KMS-11 (cell line): Measurements from ENCODE around the gene ROM1.

Experiments used
- H2AFZ ChIP-seq: fragments of 200-600 bp; sonication (generic); 2 replicates; pipeline ENCODE4 v1.6.1; 2016; ENCODE audit warnings: antibody characterized with exemption, mixed run types, low read depth
- H3K27ac ChIP-seq: fragments of 200-600 bp; sonication (generic); 2 replicates; pipeline ENCODE4 v1.6.1; 2016; ENCODE audit warnings: mild to moderate bottlenecking, mixed run types
- H3K27me3 ChIP-seq: fragments of 200-600 bp; sonication (generic); 2 replicates; pipeline ENCODE4 v1.6.1; 2017; ENCODE audit warnings: mild to moderate bottlenecking, low read depth, mixed run types, moderate library complexity; ENCODE audit not compliant: insufficient read depth
- H3K36me3 ChIP-seq: fragments of 200-600 bp; sonication (generic); 2 replicates; pipeline ENCODE4 v1.6.1; 2017; ENCODE audit warnings: mild to moderate bottlenecking, mixed run types; ENCODE audit not compliant: insufficient read depth
- H3K4me1 ChIP-seq: fragments of 200-600 bp; sonication (generic); 2 replicates; pipeline ENCODE4 v1.6.1; 2016; ENCODE audit warnings: mild to moderate bottlenecking, low read depth, mixed run types; ENCODE audit not compliant: poor library complexity, severe bottlenecking
- H3K4me2 ChIP-seq: fragments of 200-600 bp; sonication (generic); 2 replicates; pipeline ENCODE4 v1.7.0; 2016; ENCODE audit warnings: mild to moderate bottlenecking, mixed run types
- H3K4me3 ChIP-seq: fragments of 200-600 bp; sonication (generic); IDR thresholded peaks from 2 replicates; pipeline ENCODE4 v1.6.1; 2017; ENCODE audit warnings: low read depth, low read length, mixed read lengths; ENCODE audit not compliant: insufficient read depth
- H3K79me2 ChIP-seq: fragments of 200-600 bp; sonication (generic); 2 replicates; pipeline ENCODE4 v1.6.1; 2016; ENCODE audit warnings: low read depth, mixed run types; ENCODE audit not compliant: insufficient read depth
- H3K9ac ChIP-seq: fragments of 200-600 bp; sonication (generic); 2 replicates; pipeline ENCODE4 v1.6.1; 2016; ENCODE audit warnings: mild to moderate bottlenecking, mixed run types
- H4K20me1 ChIP-seq: fragments of 200-600 bp; sonication (generic); 2 replicates; pipeline ENCODE4 v1.6.1; 2016; ENCODE audit warnings: mild to moderate bottlenecking, mixed run types; ENCODE audit not compliant: insufficient read depth
- CTCF ChIP-seq: fragments of 200-600 bp; sonication (generic); conservative IDR thresholded peaks from 2 replicates; pipeline ENCODE4 v1.6.1; 2017; ENCODE audit warnings: low read depth, mild to moderate bottlenecking, antibody characterized with exemption, low read length, moderate library complexity, mixed read lengths

Gene ROM1

GRCh38 chr11:62573592-62574362, 39.3 kb upstream of the ROM1 start, which contains the start of gene EEF1G:
TSS of gene EEF1G (minus strand) at chr11:62573891. CDS start at chr11:62573842, 49 bp downstream.
- Histone ChIP-seq H3K27ac (peak within 1 kb of the TSS; percentile 50), H3K4me2 (peak within 1 kb of the TSS; percentile 66), H3K36me3 (peaks cover 32% of the 10 kb centered on the region; the same call in 1 of the 2 replicates), H3K9ac (peak within 1 kb of the TSS; percentile 69), H3K4me1 (peaks cover 37% of the 10 kb centered on the region), H3K4me3 (peak within 1 kb of the TSS; percentile 63), H3K27me3 (no peaks in the 10 kb centered on the region), H4K20me1 (no peaks in the 10 kb centered on the region), H3K79me2 (peaks cover 49% of the 10 kb centered on the region), H2AFZ (peak within 1 kb of the TSS; percentile 71)
- no peak for TF ChIP-seq CTCF

GRCh38 chr11:62574363-62575071, 38.5 kb upstream of the ROM1 start:
- peaks cover 41% of the 10 kb centered on the region for H3K79me2 ChIP-seq
- peak overlapping the region; percentile 22 for H3K4me3 ChIP-seq
- H3K27me3 ChIP-seq, result no peaks in the 10 kb centered on the region
- H4K20me1 ChIP-seq, result no peaks in the 10 kb centered on the region
- peak overlapping the region; percentile 52; the same call in 1 of the 2 replicates for H3K9ac ChIP-seq
- peak overlapping the region; percentile 71 for H2AFZ ChIP-seq
- H3K4me2 ChIP-seq, result peak overlapping the region; percentile 59
- H3K36me3 ChIP-seq, result peaks cover 24% of the 10 kb centered on the region; the same call in 1 of the 2 replicates
- peaks cover 31% of the 10 kb centered on the region for H3K4me1 ChIP-seq
- TF ChIP-seq CTCF, result no peak
- peak overlapping the region; percentile 37; the same call in 1 of the 2 replicates for H3K27ac ChIP-seq

DNA sequence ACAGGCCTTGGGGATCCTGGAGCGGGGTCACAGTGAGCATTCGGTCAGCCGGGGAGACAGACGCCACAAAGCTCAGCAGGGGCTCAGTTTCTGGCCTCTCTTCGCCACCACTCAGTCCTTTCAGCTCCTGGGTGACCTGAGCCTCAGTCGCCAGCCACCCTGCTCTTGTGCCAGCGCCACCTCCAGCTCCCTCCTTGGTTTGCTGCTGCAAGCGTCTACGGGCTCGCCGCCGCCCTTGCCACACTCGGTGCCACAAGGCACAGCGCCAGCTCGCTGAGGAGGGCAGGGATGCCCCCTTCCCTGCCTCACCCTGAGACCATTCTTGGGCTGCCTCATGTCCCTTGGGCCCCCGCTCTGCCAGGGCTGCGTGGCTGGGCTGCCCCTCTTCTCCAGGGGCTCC, 37.9 kb upstream of the ROM1 start:
- no peak overlapping the region for H2AFZ ChIP-seq
- TF ChIP-seq CTCF, result no peak
- no peak overlapping the region for H3K4me3 ChIP-seq
- peaks cover 26% of the 10 kb centered on the region for H3K4me1 ChIP-seq
- peaks cover 35% of the 10 kb centered on the region for H3K79me2 ChIP-seq
- H3K27ac ChIP-seq, result no peak overlapping the region
- H3K27me3 ChIP-seq, result no peaks in the 10 kb centered on the region
- H3K36me3 ChIP-seq, result peaks cover 20% of the 10 kb centered on the region; the same call in 1 of the 2 replicates
- H4K20me1 ChIP-seq, result no peaks in the 10 kb centered on the region
- no peak overlapping the region for H3K4me2 ChIP-seq
- H3K9ac ChIP-seq, result no peak overlapping the region

DNA sequence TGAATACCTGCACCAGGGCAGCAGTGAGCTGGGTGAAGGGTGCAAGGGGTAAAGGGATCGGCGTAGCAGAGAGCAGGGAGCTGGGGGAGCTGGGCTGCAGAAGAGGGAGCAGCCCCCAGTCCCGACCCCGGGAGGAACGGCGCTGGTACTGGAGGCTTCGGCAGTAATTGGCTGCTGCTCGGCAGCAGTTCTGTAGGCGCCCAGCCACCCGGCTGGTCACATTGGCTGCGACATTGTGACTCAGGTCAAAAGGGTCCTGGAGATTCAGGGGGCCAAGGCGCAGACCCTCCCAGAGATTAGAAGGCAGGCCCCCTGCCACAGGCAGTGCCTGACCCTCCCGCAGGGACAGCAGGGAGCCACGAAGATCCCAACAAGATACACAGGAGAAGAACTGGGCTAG, 37.2 kb upstream of the ROM1 start:
- H3K36me3 ChIP-seq, result peaks cover 15% of the 10 kb centered on the region; the same call in 1 of the 2 replicates
- no peaks in the 10 kb centered on the region for H3K27me3 ChIP-seq
- H3K27ac ChIP-seq, result no peak overlapping the region
- TF ChIP-seq CTCF, result no peak
- H3K79me2 ChIP-seq, result peaks cover 28% of the 10 kb centered on the region
- no peaks in the 10 kb centered on the region for H4K20me1 ChIP-seq
- H2AFZ ChIP-seq, result no peak overlapping the region
- no peak overlapping the region for H3K4me2 ChIP-seq
- peaks cover 24% of the 10 kb centered on the region for H3K4me1 ChIP-seq
- no peak overlapping the region for H3K9ac ChIP-seq
- H3K4me3 ChIP-seq, result no peak overlapping the region
